CD14-positive monocyte (primary cell): ENCODE results near the gene SCN2B. TPM values are rescaled to one million over a fixed set of nuclear protein-coding genes. Genes with fewer than 3 reads are reported as not detected.

Experiments
- DNase-seq, 3 donors: peaks; one replicate each; pipeline ENCODE4 v3.0.0-alpha.2; 2011 to 2022
- H2AFZ ChIP-seq: 2 replicates; pipeline ENCODE4 v1.6.0; 2012; ENCODE audit warnings: mild to moderate bottlenecking, low read depth, low read length, inconsistent platforms; ENCODE audit not compliant: insufficient read depth, poor library complexity, severe bottlenecking
- H3K27ac ChIP-seq, 2 donors: 1 replicate in 1 of 2; 2 replicates in 1 of 2; pipeline ENCODE4 v1.5.1; 2012 to 2013; ENCODE audit warnings: low read length in 2 of 2, control low read depth in 1 of 2, inconsistent platforms in 1 of 2, low read depth in 1 of 2, mild to moderate bottlenecking in 1 of 2
- H3K27me3 ChIP-seq, 2 donors: one replicate each; pipeline versions ENCODE4 v1.6.0 to v1.6.1; 2011 to 2013; ENCODE audit warnings: low read length in 2 of 2; ENCODE audit not compliant: control insufficient read depth in 2 of 2, insufficient read depth in 2 of 2
- H3K36me3 ChIP-seq, 2 donors: replicated peaks in 1 of 2; 1 replicate in 1 of 2; 2 replicates in 1 of 2; pipeline versions ENCODE4 v1.5.1 to v1.6.1; 2012 to 2013; ENCODE audit warnings: low read length in 2 of 2, control low read depth in 1 of 2, inconsistent platforms in 1 of 2, mild to moderate bottlenecking in 1 of 2; ENCODE audit not compliant: insufficient read depth in 2 of 2, control insufficient read depth in 1 of 2
- H3K4me1 ChIP-seq, 2 donors: 1 replicate in 1 of 2; 2 replicates in 1 of 2; pipeline versions ENCODE4 v1.5.1 to v1.6.1; 2012 to 2013; ENCODE audit warnings: low read length in 2 of 2, control low read depth in 1 of 2, inconsistent platforms in 1 of 2, mild to moderate bottlenecking in 1 of 2, moderate library complexity in 1 of 2; ENCODE audit not compliant: insufficient read depth in 2 of 2, control insufficient read depth in 1 of 2
- H3K4me2 ChIP-seq: replicated peaks from 2 replicates; pipeline ENCODE3; 2012; ENCODE audit warnings: low read length, moderate library complexity, mild to moderate bottlenecking; ENCODE audit not compliant: poor library complexity, severe bottlenecking; ENCODE audit errors: extremely low read depth
- H3K4me3 ChIP-seq, 3 experiments: fragments of 200-600 bp in 1 of 3; sonication (generic) in 1 of 3; replicated peaks in 1 of 3; 1 replicate in 2 of 3; 2 replicates in 1 of 3; pipeline ENCODE4 v1.5.1; 2011 to 2013; ENCODE audit warnings: low read length in 3 of 3, mild to moderate bottlenecking in 3 of 3, control low read depth in 2 of 3, low read depth in 2 of 3, inconsistent platforms in 1 of 3, moderate library complexity in 1 of 3
- H3K79me2 ChIP-seq: 2 replicates; pipeline ENCODE4 v1.6.0; 2012; ENCODE audit warnings: mild to moderate bottlenecking, control low read depth, inconsistent platforms, low read length, moderate library complexity; ENCODE audit not compliant: insufficient read depth
- H3K9ac ChIP-seq: 2 replicates; pipeline ENCODE4 v1.6.0; 2017; ENCODE audit warnings: low read length, mild to moderate bottlenecking; ENCODE audit not compliant: insufficient read depth, poor library complexity, severe bottlenecking
- H3K9me3 ChIP-seq, 2 donors: replicated peaks in 1 of 2; 1 replicate in 1 of 2; 2 replicates in 1 of 2; pipeline versions ENCODE4 v1.5.1 to v1.6.1; 2012 to 2013; ENCODE audit warnings: low read length in 2 of 2, control low read depth in 1 of 2; ENCODE audit not compliant: control insufficient read depth in 1 of 2, insufficient read depth in 1 of 2
- H4K20me1 ChIP-seq: 2 replicates; pipeline ENCODE4 v1.6.0; 2012; ENCODE audit warnings: mild to moderate bottlenecking, low read length, control low read depth, moderate library complexity; ENCODE audit not compliant: insufficient read depth
- H3K27ac Mint-ChIP-seq, 7 donors: one replicate each; pipeline ENCODE4 v1.8.0; 2020; ENCODE audit warnings: mild to moderate bottlenecking in 7 of 7, mixed read lengths in 7 of 7, moderate library complexity in 6 of 7, inconsistent platforms in 2 of 7
- H3K27me3 Mint-ChIP-seq, 3 donors: one replicate each; pipeline ENCODE4 v1.8.0; 2021 to 2022; ENCODE audit warnings: low read depth in 3 of 3, mild to moderate bottlenecking in 3 of 3, mixed read lengths in 3 of 3, moderate library complexity in 3 of 3, inconsistent platforms in 1 of 3
- H3K36me3 Mint-ChIP-seq, 2 donors: one replicate each; pipeline ENCODE4 v1.8.0; 2020; ENCODE audit warnings: mixed read lengths in 2 of 2, inconsistent platforms in 1 of 2, mild to moderate bottlenecking in 1 of 2
- H3K4me1 Mint-ChIP-seq: one replicate; pipeline ENCODE4 v1.8.0; 2020; ENCODE audit warnings: mild to moderate bottlenecking, mixed read lengths
- H3K4me3 Mint-ChIP-seq, 2 donors: one replicate each; pipeline ENCODE4 v1.8.0; 2020; ENCODE audit warnings: mild to moderate bottlenecking in 2 of 2, mixed read lengths in 2 of 2, moderate library complexity in 1 of 2
- H3K9me3 Mint-ChIP-seq, 7 donors: one replicate each; pipeline ENCODE4 v1.8.0; 2020 to 2022; ENCODE audit warnings: mixed read lengths in 7 of 7, mild to moderate bottlenecking in 6 of 7, moderate library complexity in 6 of 7, inconsistent platforms in 2 of 7
- WGBS: methylation state at CpG from one replicate; pipeline ENCODE4 v1.1.5; 2013; ENCODE audit warnings: missing lambda C conversion rate; ENCODE audit not compliant: insufficient coverage; 5-methylcytosine and 5-hydroxymethylcytosine counted together
- intact Hi-C, 2 donors: fragments of 100-400 bp; cut with micrococcal nuclease; formaldehyde crosslinking; loops; one replicate each; pipeline versions ENCODE4 v1.15.0 to v1.15.1; 2023
- polyA plus RNA-seq, 3 donors: library from polyadenylated mRNA; depleted of rRNA in 1 of 3; unstranded in 2 of 3; stranded (reverse) in 1 of 3; fragments of 300-500 nt in 2 of 3; fragments of >200 nt in 1 of 3; fragmentation: Illumina TruSeq in 2 of 3; gene quantifications; 1 replicate in 2 of 3; 2 replicates in 1 of 3; pipeline ENCODE4 v1.2.3, GENCODE V29; 2012 to 2021
- TF ChIP-seq, protein P1 (sequence below): fragments of 200-600 bp; IDR thresholded peaks from one replicate; pipeline ENCODE4 v1.8.0; 2022; ENCODE audit warnings: antibody characterized with exemption, mild to moderate bottlenecking

SCN2B gene
- polyA plus RNA-seq, 3 donors = 0.01 TPM; not detected in 2

GRCh38 chr11:118219732-118220131 lies 43.3 kb upstream of the SCN2B start:
- Histone ChIP-seq H3K4me3 (peak overlapping the region; percentile 2 to 82 (median 5)), H2AFZ (peak overlapping the region; percentile 37), H3K27me3 (no peaks in the 10 kb centered on the region), H3K4me2 (peak overlapping the region; percentile 78), H3K27ac (peak overlapping the region; percentile 20 to 82), H3K36me3 (peaks cover 3 to 41% of the 10 kb centered on the region in 2 donors), H3K79me2 (peaks cover 100% of the 10 kb centered on the region), H3K4me1 (peaks cover 80 to 87% of the 10 kb centered on the region in 2 donors), H3K9ac (peak overlapping the region; percentile 29), H3K9me3 (no peaks in the 10 kb centered on the region), H4K20me1 (peaks cover 15% of the 10 kb centered on the region)
- H3K27me3 Mint-ChIP-seq = peaks cover 0 to 2% (median 0%) of the 10 kb centered on the region in 3 donors
- WGBS = 0% methylated on average over 1 of the region's 1 CpG
- intact Hi-C loops = loop anchor here in 1 of 2 donors (10.0 kb wide), 1 partner anchor 75 kb away; no protein-coding TSS in a partner anchor
- no peaks in the 10 kb centered on the region for H3K9me3 Mint-ChIP-seq
- H3K4me1 Mint-ChIP-seq = peaks cover 92% of the 10 kb centered on the region
- DNase-seq = peak in 2 of 3 donors; percentile 33 to 54
- peak overlapping the region; percentile 69 to 88 for H3K4me3 Mint-ChIP-seq
- TF ChIP-seq, protein P1, sequence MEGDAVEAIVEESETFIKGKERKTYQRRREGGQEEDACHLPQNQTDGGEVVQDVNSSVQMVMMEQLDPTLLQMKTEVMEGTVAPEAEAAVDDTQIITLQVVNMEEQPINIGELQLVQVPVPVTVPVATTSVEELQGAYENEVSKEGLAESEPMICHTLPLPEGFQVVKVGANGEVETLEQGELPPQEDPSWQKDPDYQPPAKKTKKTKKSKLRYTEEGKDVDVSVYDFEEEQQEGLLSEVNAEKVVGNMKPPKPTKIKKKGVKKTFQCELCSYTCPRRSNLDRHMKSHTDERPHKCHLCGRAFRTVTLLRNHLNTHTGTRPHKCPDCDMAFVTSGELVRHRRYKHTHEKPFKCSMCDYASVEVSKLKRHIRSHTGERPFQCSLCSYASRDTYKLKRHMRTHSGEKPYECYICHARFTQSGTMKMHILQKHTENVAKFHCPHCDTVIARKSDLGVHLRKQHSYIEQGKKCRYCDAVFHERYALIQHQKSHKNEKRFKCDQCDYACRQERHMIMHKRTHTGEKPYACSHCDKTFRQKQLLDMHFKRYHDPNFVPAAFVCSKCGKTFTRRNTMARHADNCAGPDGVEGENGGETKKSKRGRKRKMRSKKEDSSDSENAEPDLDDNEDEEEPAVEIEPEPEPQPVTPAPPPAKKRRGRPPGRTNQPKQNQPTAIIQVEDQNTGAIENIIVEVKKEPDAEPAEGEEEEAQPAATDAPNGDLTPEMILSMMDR = no peak
- peaks cover 60 to 72% of the 10 kb centered on the region in 2 donors for H3K36me3 Mint-ChIP-seq
- peak overlapping the region; percentile 26 to 93 (median 79) for H3K27ac Mint-ChIP-seq

DNA sequence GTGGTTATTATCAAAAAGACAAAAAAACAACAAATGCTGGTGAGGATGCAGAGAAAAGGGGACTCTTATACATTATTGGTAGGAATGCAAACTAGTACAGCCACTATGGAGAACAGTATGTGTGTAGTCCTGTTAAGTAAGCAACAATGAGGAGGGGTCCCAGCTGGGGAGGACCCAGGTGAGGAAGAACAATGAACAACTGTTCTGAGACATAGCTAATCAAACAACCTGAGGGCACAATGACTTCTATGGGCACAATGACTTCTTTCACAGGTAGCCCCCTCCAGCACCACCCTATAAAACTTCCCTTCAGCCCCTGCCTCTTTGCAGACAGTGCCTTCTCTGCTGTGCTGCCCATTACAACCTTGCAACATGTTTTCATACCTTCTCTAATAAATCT lies 42.8 kb upstream of the SCN2B start:
- H3K9me3 Mint-ChIP-seq = no peaks in the 10 kb centered on the region
- H3K4me2 ChIP-seq = peak overlapping the region; percentile 78
- H3K4me3 Mint-ChIP-seq = peak overlapping the region; percentile 69 to 88
- peaks cover 85 to 90% of the 10 kb centered on the region in 2 donors for H3K4me1 ChIP-seq
- peaks cover 94% of the 10 kb centered on the region for H3K4me1 Mint-ChIP-seq
- H3K79me2 ChIP-seq = peaks cover 97% of the 10 kb centered on the region
- no peak overlapping the region for H2AFZ ChIP-seq
- peaks cover 3 to 41% of the 10 kb centered on the region in 2 donors for H3K36me3 ChIP-seq
- H3K4me3 ChIP-seq = peak overlapping the region in 2 of 3 experiments; percentile 19 to 82
- DNase-seq = no peak
- H3K27ac Mint-ChIP-seq = peak overlapping the region; percentile 26 to 93 (median 79)
- H4K20me1 ChIP-seq = peaks cover 15% of the 10 kb centered on the region
- intact Hi-C loops = loop anchor here in 1 of 2 donors (10.0 kb wide), 1 partner anchor 74 kb away; no protein-coding TSS in a partner anchor
- H3K9me3 ChIP-seq = no peaks in the 10 kb centered on the region
- peaks cover 60 to 72% of the 10 kb centered on the region in 2 donors for H3K36me3 Mint-ChIP-seq
- no peaks in the 10 kb centered on the region for H3K27me3 ChIP-seq
- H3K27ac ChIP-seq = peak overlapping the region; percentile 20 to 82
- H3K9ac ChIP-seq = no peak overlapping the region
- peaks cover 0 to 2% (median 0%) of the 10 kb centered on the region in 3 donors for H3K27me3 Mint-ChIP-seq
- TF ChIP-seq, protein P1 = no peak
